ENCODE data around the gene SLC5A3. TPM values are rescaled to one million over a fixed set of nuclear protein-coding genes. Genes with fewer than 3 reads are reported as not detected.
A peak's percentile ranks its signal among the peaks of the same experiment; 100 is the strongest.

SLC5A3 gene
- total RNA-seq (46.9 TPM), polyA plus RNA-seq (2.1 TPM)

- Histone ChIP-seq H3K27ac (ENCODE audit: low read depth) (peak within 1 kb of the TSS; percentile 63), H3K36me3 (ENCODE audit: insufficient read depth) (no peaks in the 10 kb centered on the region), H3K4me1 (ENCODE audit: insufficient read depth) (no peaks in the 10 kb centered on the region), H3K4me3 (ENCODE audit: low read depth, low read length) (peak within 1 kb of the TSS; percentile 98)
- under 1% methylated on average over 103 of the region's 104 CpGs for WGBS
- peak; percentile 42 for DNase-seq (ENCODE audit: extremely low spot score)
These were observed at the start of gene SLC5A3, which contains the start of gene MRPS6 for GRCh38 chr21:34073032-34073748. Gene SLC5A3 (plus strand): TSS chr21:34073578. CDS start chr21:34095199, 21,621 bp downstream. Gene MRPS6 (plus strand): TSS chr21:34073578. CDS start chr21:34073701, 123 bp downstream.

- no peak for DNase-seq (ENCODE audit: extremely low spot score)
- H3K4me1 ChIP-seq (ENCODE audit: insufficient read depth), result no peaks in the 10 kb centered on the region
- H3K27ac ChIP-seq (ENCODE audit: low read depth), result no peak overlapping the region
- no peaks in the 10 kb centered on the region for H3K36me3 ChIP-seq (ENCODE audit: insufficient read depth)
- 48% methylated on average over 8 of the region's 8 CpGs for WGBS
- no peak overlapping the region for H3K4me3 ChIP-seq (ENCODE audit: low read depth, low read length)
These were observed 49.5 kb upstream of the SLC5A3 start for GRCh38 chr21:34023691-34024373.

GRCh38 chr21:34024374-34024693 lies 49.0 kb upstream of the SLC5A3 start:
- no peaks in the 10 kb centered on the region for H3K4me1 ChIP-seq (ENCODE audit: insufficient read depth)
- WGBS, result 90% methylated on average over 3 of the region's 3 CpGs
- no peak overlapping the region for H3K4me3 ChIP-seq (ENCODE audit: low read depth, low read length)
- DNase-seq (ENCODE audit: extremely low spot score), result no peak
- H3K27ac ChIP-seq (ENCODE audit: low read depth), result no peak overlapping the region
- no peaks in the 10 kb centered on the region for H3K36me3 ChIP-seq (ENCODE audit: insufficient read depth)

GRCh38 chr21:34027721-34028461 lies 45.5 kb upstream of the SLC5A3 start:
- no peak overlapping the region for H3K27ac ChIP-seq (ENCODE audit: low read depth)
- DNase-seq (ENCODE audit: extremely low spot score), result no peak
- 71% methylated on average over 9 of the region's 9 CpGs for WGBS
- no peaks in the 10 kb centered on the region for H3K4me1 ChIP-seq (ENCODE audit: insufficient read depth)
- H3K4me3 ChIP-seq (ENCODE audit: low read depth, low read length), result no peak overlapping the region
- H3K36me3 ChIP-seq (ENCODE audit: insufficient read depth), result no peaks in the 10 kb centered on the region

GRCh38 chr21:34029743-34030528 lies 43.4 kb upstream of the SLC5A3 start:
- Histone ChIP-seq H3K4me3 (ENCODE audit: low read depth, low read length) (no peak overlapping the region), H3K36me3 (ENCODE audit: insufficient read depth) (no peaks in the 10 kb centered on the region), H3K4me1 (ENCODE audit: insufficient read depth) (no peaks in the 10 kb centered on the region), H3K27ac (ENCODE audit: low read depth) (no peak overlapping the region)
- 48% methylated on average over 13 of the region's 13 CpGs for WGBS
- no peak for DNase-seq (ENCODE audit: extremely low spot score)

GRCh38 chr21:34031835-34032370 lies 41.5 kb upstream of the SLC5A3 start:
- DNase-seq (ENCODE audit: extremely low spot score), result no peak
- Histone ChIP-seq H3K4me3 (ENCODE audit: low read depth, low read length) (no peak overlapping the region), H3K4me1 (ENCODE audit: insufficient read depth) (no peaks in the 10 kb centered on the region), H3K27ac (ENCODE audit: low read depth) (no peak overlapping the region), H3K36me3 (ENCODE audit: insufficient read depth) (no peaks in the 10 kb centered on the region)
- WGBS, result 83% methylated on average over 11 of the region's 11 CpGs

- Histone ChIP-seq H3K4me3 (ENCODE audit: low read depth, low read length) (no peak overlapping the region), H3K36me3 (ENCODE audit: insufficient read depth) (no peaks in the 10 kb centered on the region), H3K4me1 (ENCODE audit: insufficient read depth) (no peaks in the 10 kb centered on the region), H3K27ac (ENCODE audit: low read depth) (no peak overlapping the region)
- DNase-seq (ENCODE audit: extremely low spot score), result no peak
- 75% methylated on average over 8 of the region's 8 CpGs for WGBS
These were observed 38.9 kb upstream of the SLC5A3 start for GRCh38 chr21:34034369-34035014.

- no peaks in the 10 kb centered on the region for H3K4me1 ChIP-seq (ENCODE audit: insufficient read depth)
- 90% methylated on average over 8 of the region's 8 CpGs for WGBS
- H3K36me3 ChIP-seq (ENCODE audit: insufficient read depth), result no peaks in the 10 kb centered on the region
- H3K4me3 ChIP-seq (ENCODE audit: low read depth, low read length), result no peak overlapping the region
- no peak overlapping the region for H3K27ac ChIP-seq (ENCODE audit: low read depth)
- DNase-seq (ENCODE audit: extremely low spot score), result no peak
These were observed 37.6 kb upstream of the SLC5A3 start for GRCh38 chr21:34035619-34036354.

- Histone ChIP-seq H3K4me1 (ENCODE audit: insufficient read depth) (no peaks in the 10 kb centered on the region), H3K4me3 (ENCODE audit: low read depth, low read length) (no peak overlapping the region), H3K36me3 (ENCODE audit: insufficient read depth) (no peaks in the 10 kb centered on the region), H3K27ac (ENCODE audit: low read depth) (no peak overlapping the region)
- 85% methylated on average over 11 of the region's 11 CpGs for WGBS
- DNase-seq (ENCODE audit: extremely low spot score), result no peak
These were observed 36.2 kb upstream of the SLC5A3 start for GRCh38 chr21:34037009-34037795.

- DNase-seq (ENCODE audit: extremely low spot score), result no peak
- Histone ChIP-seq H3K4me3 (ENCODE audit: low read depth, low read length) (no peak overlapping the region), H3K4me1 (ENCODE audit: insufficient read depth) (no peaks in the 10 kb centered on the region), H3K36me3 (ENCODE audit: insufficient read depth) (no peaks in the 10 kb centered on the region), H3K27ac (ENCODE audit: low read depth) (no peak overlapping the region)
- WGBS, result 60% methylated on average over 10 of the region's 10 CpGs
These were observed 33.5 kb upstream of the SLC5A3 start for GRCh38 chr21:34039678-34040382.

GRCh38 chr21:34042735-34043134 lies 30.6 kb upstream of the SLC5A3 start:
- no peak overlapping the region for H3K27ac ChIP-seq (ENCODE audit: low read depth)
- no peak overlapping the region for H3K4me3 ChIP-seq (ENCODE audit: low read depth, low read length)
- WGBS, result 86% methylated on average over 1 of the region's 1 CpG
- H3K4me1 ChIP-seq (ENCODE audit: insufficient read depth), result no peaks in the 10 kb centered on the region
- no peaks in the 10 kb centered on the region for H3K36me3 ChIP-seq (ENCODE audit: insufficient read depth)
- no peak for DNase-seq (ENCODE audit: extremely low spot score)
